Heart right ventricle (tissue), 16 donors: ENCODE measurements around the gene MYO1E. TPM values are rescaled to one million over a fixed set of nuclear protein-coding genes. Genes with fewer than 3 reads are reported as not detected.

ENCODE experiments used
- ATAC-seq, 8 donors: fragments of 200-7000 bp; cut with Tn5 transposase; one replicate each; pipeline ENCODE4 v1.9.1; 2020; ENCODE audit warnings: mild to moderate bottlenecking in 8 of 8, moderate library complexity in 8 of 8, moderate number of reproducible peaks in 1 of 8
- DNase-seq, 2 donors: peaks; one replicate each; pipeline ENCODE4 v3.0.0-alpha.2; 2020
- H3K27ac ChIP-seq, 10 donors: fragments of 200-600 bp; sonication (generic) in 2 of 10; one replicate each; pipeline versions ENCODE4 v1.5.0 to v1.8.0; 2020 to 2022; ENCODE audit warnings: mild to moderate bottlenecking in 3 of 10
- H3K27me3 ChIP-seq, 7 donors: fragments of 200-600 bp; one replicate each; pipeline ENCODE4 v1.8.0; 2021 to 2022; ENCODE audit warnings: mild to moderate bottlenecking in 2 of 7
- H3K36me3 ChIP-seq, 9 donors: fragments of 200-600 bp; sonication (generic) in 1 of 9; one replicate each; pipeline versions ENCODE4 v1.5.0 to v1.8.0; 2020 to 2022; ENCODE audit warnings: mild to moderate bottlenecking in 2 of 9
- H3K4me1 ChIP-seq, 9 donors: fragments of 200-600 bp; sonication (generic) in 1 of 9; one replicate each; pipeline versions ENCODE4 v1.5.0 to v1.8.0; 2020 to 2022; ENCODE audit warnings: mild to moderate bottlenecking in 4 of 9
- H3K4me3 ChIP-seq, 10 donors: fragments of 200-600 bp; sonication (generic) in 2 of 10; one replicate each; pipeline versions ENCODE4 v1.5.0 to v1.8.0; 2020 to 2022; ENCODE audit warnings: mild to moderate bottlenecking in 7 of 10, moderate library complexity in 2 of 10
- H3K9me3 ChIP-seq, 11 donors: fragments of 200-600 bp in 10 of 11; sonication (generic) in 2 of 11; one replicate each; pipeline versions ENCODE4 v1.5.0 to v1.8.0; 2013 to 2022; ENCODE audit warnings: mild to moderate bottlenecking in 2 of 11, control low read depth in 1 of 11, moderate library complexity in 1 of 11
- CTCF ChIP-seq, 9 donors: fragments of 200-600 bp; sonication (generic) in 2 of 9; IDR thresholded peaks; one replicate each; pipeline versions ENCODE4 v1.5.0 to v1.8.0; 2021 to 2022; ENCODE audit warnings: antibody characterized with exemption in 9 of 9, mild to moderate bottlenecking in 5 of 9, moderate library complexity in 1 of 9
- WGBS, 2 donors: extraction: QIAGEN DNeasy Blood & Tissue Kit; methylation state at CpG; one replicate each; pipeline ENCODE4 v1.1.7; 2013; ENCODE audit warnings: inconsistent platforms in 1 of 2; 5-methylcytosine and 5-hydroxymethylcytosine counted together
- intact Hi-C, 10 donors: fragments of 100-400 bp; cut with DNase I; formaldehyde crosslinking; loops; one replicate each; pipeline versions ENCODE4 v1.11.1 to v1.14.2; 2022
- polyA plus RNA-seq, 2 donors: library from polyadenylated mRNA; stranded (reverse); fragments of 200-250 nt; gene quantifications; one replicate each; pipeline ENCODE4 v1.2.3, GENCODE V29; 2013
- total RNA-seq, 10 donors: library from RNA; stranded (reverse); fragmentation: NEBNext Ultra II Directional in 3 of 10; extraction: Animal tissue kit (Norgen Biotek cat#: 25700) in 3 of 10; gene quantifications; one replicate each; pipeline versions ENCODE4 v1.2.1 to v1.2.4, GENCODE V29; 2021 to 2023
- donor health status: Arrhythmogenic right ventricular cardiomyopathy.
- donor health status: ischemic (EF 13 %, LVEDD 7.1; RV severe dilation, severe dysfunction).
- donor health status: healthy with polysubstance abuse.
- donor health status: DM: no; HTN: yes; CAD: no.
- donor health status: DM: no; HTN: no; CAD: no.
- donor health status: ischemic (EF 25% LVEDD 6.9; RV normal size, moderate dysfunction).
- donor health status: ischemic (EF 25% LVEDD 5.7; RV mildly dilated, moderate dysfunction).
- donor health status: healthy.
- donor health status: DM: yes; HTN: yes; CAD: no.
- donor health status: Ischemic cardiomyopathy.
- donor health status: ischemic (EF 35%, LVEDD 5.7; RV mildly dilated, moderate dysfunction).
- donor health status: nonischemic (EF 11% LVEDD 7.7; RV severe dilation, severe dysfunction).
- donor health status: DM: yes; HTN: yes; CAD: no.
- donor health status: PGD.
- donor health status: ischemic (EF 29% LVEDD 5.4; RV normal size, mild dysfunction).
- donor health status: nonischemic (EF 23%, LVEDD 6.1; RV moderate dilation, normal function).

Gene MYO1E
- total and polyA plus RNA-seq, 12 donors, result 9.3 to 75.3 (median 27.4) TPM

- DNase-seq (no peak), ATAC-seq (no peak)
- Histone ChIP-seq H3K27me3 (no peaks in the 10 kb centered on the region), H3K27ac (peak overlapping the region in 8 of 10 donors; percentile 5 to 67 (median 60)), H3K4me1 (peaks cover 7 to 89% (median 66%) of the 10 kb centered on the region in 9 donors), H3K9me3 (no peaks in the 10 kb centered on the region), H3K4me3 (no peak overlapping the region), H3K36me3 (no peaks in the 10 kb centered on the region)
- WGBS, 2 donors, result 61 to 72% methylated on average over 3 of the region's 3 CpGs
- TF ChIP-seq CTCF (IDR thresholded peaks at IDR 0.05), result no peak
- intact Hi-C loops, result loop anchor here in 3 of 10 donors (5.0 to 10.0 kb wide), 4 partner anchors 37 to 78 kb away; partner anchors contain the start of gene MYO1E (in 1 of the 3)
These were observed 78.0 kb downstream of the MYO1E start for GRCh38 chr15:59294574-59295260.

- intact Hi-C loops, result loop anchor here in 3 of 10 donors (5.0 to 10.0 kb wide), 4 partner anchors 35 to 80 kb away; partner anchors contain the start of gene MYO1E (in 1 of the 3)
- peaks cover 7 to 74% (median 51%) of the 10 kb centered on the region in 9 donors for H3K4me1 ChIP-seq
- no peaks in the 10 kb centered on the region for H3K9me3 ChIP-seq
- no peaks in the 10 kb centered on the region for H3K36me3 ChIP-seq
- peak overlapping the region in 9 of 10 donors; percentile 5 to 81 (median 56) for H3K27ac ChIP-seq
- ATAC-seq (peak; percentile 75 to 86 (median 81)), DNase-seq (peak in 1 of 2 donors; percentile 44)
- TF ChIP-seq CTCF (IDR thresholded peaks at IDR 0.05), result no peak
- no peak overlapping the region for H3K4me3 ChIP-seq
- H3K27me3 ChIP-seq, result no peaks in the 10 kb centered on the region
- WGBS, 2 donors, result 64 to 71% methylated on average over 8 of the region's 8 CpGs
These were observed 80.1 kb downstream of the MYO1E start for GRCh38 chr15:59292442-59293151.

- no peaks in the 10 kb centered on the region for H3K36me3 ChIP-seq
- H3K4me3 ChIP-seq, result no peak overlapping the region
- ATAC-seq, result no peak
- no peaks in the 10 kb centered on the region for H3K27me3 ChIP-seq
- WGBS, 2 donors, result 79 to 85% methylated on average over 3 of the region's 3 CpGs
- H3K9me3 ChIP-seq, result no peaks in the 10 kb centered on the region
- H3K27ac ChIP-seq, result peak overlapping the region in 3 of 10 donors; percentile 10 to 81 (median 80)
- TF ChIP-seq CTCF (IDR thresholded peaks at IDR 0.05), result no peak
- peaks cover 7 to 70% (median 43%) of the 10 kb centered on the region in 9 donors for H3K4me1 ChIP-seq
- DNase-seq, result no peak
- intact Hi-C loops, result loop anchor here in 3 of 10 donors (5.0 to 10.0 kb wide), 4 partner anchors 34 to 81 kb away; partner anchors contain the start of gene MYO1E (in 1 of the 3)
These were observed 81.5 kb downstream of the MYO1E start for GRCh38 chr15:59291213-59291549.
